GM20000 (cell line): ENCODE results near the gene RHBDD1.

Experiments used
- DNase-seq: peaks from one replicate; pipeline ENCODE4 v3.0.0; 2012; ENCODE audit warnings: low spot score
- CTCF ChIP-seq: IDR thresholded peaks from 2 replicates; pipeline ENCODE4 v1.5.1; 2012; ENCODE audit warnings: mild to moderate bottlenecking, control low read depth; ENCODE audit errors: extremely low read depth, missing control alignments

RHBDD1 gene

GRCh38 chr2:227000123-227000522, 164.3 kb downstream of the RHBDD1 start:
- TF ChIP-seq CTCF: no peak
- DNase-seq: no peak

GRCh38 chr2:227004482-227004881, 168.6 kb downstream of the RHBDD1 start:
- no peak for DNase-seq
- no peak for TF ChIP-seq CTCF

- no peak for DNase-seq
- no peak for TF ChIP-seq CTCF
Measured at GRCh38 chr2:227006189-227006897, 170.5 kb downstream of the RHBDD1 start.

- TF ChIP-seq CTCF: no peak
- no peak for DNase-seq
Measured at GRCh38 chr2:227007148-227007547, 171.3 kb downstream of the RHBDD1 start.

- no peak for TF ChIP-seq CTCF
- no peak for DNase-seq
Measured at GRCh38 chr2:227007940-227008339, 172.1 kb downstream of the RHBDD1 start.

- DNase-seq: no peak
- no peak for TF ChIP-seq CTCF
Measured at GRCh38 chr2:227010433-227010832, 174.6 kb downstream of the RHBDD1 start.

- TF ChIP-seq CTCF: no peak
- no peak for DNase-seq
Measured at GRCh38 chr2:227013330-227013729, 177.5 kb downstream of the RHBDD1 start.
